PC-9 (cell line): ENCODE results near the gene CCDC33.

ENCODE experiments used
- CTCF ChIP-seq: fragments of 200-600 bp; sonication (generic); conservative IDR thresholded peaks from 2 replicates; pipeline ENCODE4 v1.6.1; 2017; ENCODE audit warnings: mixed run types, antibody characterized with exemption, mild to moderate bottlenecking, moderate library complexity
- EZH2 ChIP-seq: fragments of 200-600 bp; sonication (generic); IDR thresholded peaks from 2 replicates; pipeline ENCODE4 v1.8.0; 2017; ENCODE audit warnings: antibody characterized with exemption, low read depth

- TF ChIP-seq CTCF (no peak), EZH2 (no peak)
Observed at GRCh38 chr15:74233373-74233772, 2.8 kb upstream of the CCDC33 start.
